Raji (cell line): ENCODE measurements around the gene QKI.

Experiments
- POLR2A ChIP-seq: IDR thresholded peaks from 2 replicates; pipeline ENCODE4 v1.6.1; 2011; ENCODE audit warnings: low read depth, low read length, control low read depth; ENCODE audit not compliant: insufficient read depth

The QKI gene

DNA sequence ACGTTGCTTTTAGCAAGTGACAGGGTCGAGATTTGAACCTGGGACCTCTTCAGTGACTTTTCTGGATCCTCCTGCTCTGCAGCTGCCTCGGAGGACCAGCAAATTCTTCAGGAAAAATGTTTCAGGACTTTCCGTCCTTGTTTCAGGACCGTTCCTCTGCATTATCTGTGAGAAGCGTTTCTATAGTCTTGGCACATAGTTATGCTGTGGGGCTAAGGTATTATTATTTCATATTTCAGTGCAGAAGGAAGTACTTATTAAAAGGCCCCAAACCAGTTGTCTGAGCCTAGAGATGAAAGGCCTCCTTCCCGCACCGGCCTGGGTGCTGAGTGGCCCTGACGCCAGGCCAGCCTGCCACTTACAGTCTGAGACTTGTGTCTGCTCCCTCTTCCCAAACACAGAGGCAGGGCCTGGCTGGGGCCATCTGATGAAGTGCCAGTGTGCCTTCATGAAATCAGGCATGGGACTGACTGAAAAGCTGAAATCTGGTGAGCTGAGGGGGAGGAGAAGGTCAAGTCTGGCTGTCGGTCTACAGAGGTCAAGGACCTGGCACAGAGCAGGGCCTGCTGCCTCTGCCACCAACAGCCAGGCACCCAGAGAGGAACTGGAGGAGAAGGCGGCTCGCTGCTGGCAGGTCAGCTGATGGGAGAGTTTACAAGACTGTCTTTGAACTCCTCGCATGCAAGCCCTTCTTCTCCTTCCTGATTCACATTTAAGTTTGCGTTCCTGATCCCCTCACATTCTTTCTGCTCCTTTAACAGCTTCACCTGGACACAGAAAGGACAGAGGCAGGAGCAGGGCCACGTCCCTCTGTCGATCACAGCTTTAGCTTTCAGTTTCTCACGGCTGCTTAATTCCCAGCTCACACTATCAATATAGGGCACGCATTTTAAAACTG, 8.9 kb upstream of the QKI start:
- TF ChIP-seq POLR2A: no peak

DNA sequence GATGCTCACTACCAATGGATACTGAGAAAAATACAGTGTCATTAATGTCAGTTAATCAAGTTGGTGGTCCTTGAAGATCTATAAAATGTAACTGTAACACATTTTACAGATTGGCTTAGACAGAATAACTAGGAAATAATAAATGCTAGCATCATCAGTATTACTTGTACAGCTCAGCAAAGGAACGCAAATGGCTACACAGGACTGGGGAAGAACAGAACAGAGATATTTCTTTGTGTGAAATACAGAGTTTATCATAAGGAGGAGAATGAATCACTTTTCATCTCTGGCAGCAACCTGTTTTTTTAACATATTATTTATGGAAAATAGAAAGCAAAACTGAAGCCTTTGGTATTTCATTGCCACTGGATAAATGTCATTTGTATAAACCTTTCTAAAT, 8.2 kb upstream of the QKI start:
- TF ChIP-seq POLR2A: no peak

DNA sequence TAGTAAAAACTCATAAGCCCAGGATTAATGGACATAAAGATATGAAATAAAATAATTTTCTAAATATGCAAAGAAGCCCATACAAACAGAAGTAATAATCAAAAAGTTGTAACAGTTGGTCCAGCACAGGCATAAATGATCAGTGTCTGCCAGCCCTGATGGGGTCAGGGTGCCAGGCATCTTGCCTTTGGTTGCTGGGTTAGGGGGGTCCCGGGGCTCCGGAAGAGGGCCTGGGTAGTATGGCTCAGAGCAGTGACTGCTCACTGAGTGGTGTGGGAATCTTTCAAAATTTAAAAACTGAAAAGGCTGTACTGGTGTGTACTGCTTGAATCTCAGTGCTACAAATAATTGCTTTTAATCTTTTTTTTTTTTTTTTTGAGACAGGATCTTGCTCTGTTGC, 7.7 kb upstream of the QKI start:
- TF ChIP-seq POLR2A: no peak

DNA sequence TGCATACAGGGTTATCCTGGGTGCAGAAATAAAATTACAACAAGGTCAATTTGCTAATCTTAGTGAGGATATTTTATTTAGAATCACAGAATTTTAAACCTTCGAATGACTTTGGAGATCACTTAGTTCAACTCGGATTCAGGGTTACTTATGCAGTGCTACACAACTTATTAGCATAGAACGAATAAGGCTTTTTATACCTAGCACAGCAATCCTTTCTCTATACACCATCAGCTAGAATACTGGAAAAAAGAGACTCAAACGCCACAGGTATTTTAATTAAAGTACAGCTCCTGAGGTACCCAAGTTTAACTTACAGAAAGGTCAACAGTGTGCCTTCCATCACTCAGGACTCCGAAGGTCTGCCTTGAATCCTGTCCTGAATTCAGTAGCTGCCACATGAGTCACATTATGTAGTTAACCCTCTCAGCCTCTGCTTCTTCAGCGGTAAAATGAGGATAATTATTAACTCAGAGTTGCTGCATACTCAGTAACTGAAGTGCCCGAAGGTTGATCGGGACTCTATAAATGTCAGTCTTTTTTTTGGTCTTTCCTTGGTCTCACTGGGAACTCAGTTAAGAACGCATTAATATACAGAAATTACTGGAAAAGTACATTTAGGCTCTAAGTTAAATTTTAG, 6.0 kb upstream of the QKI start:
- no peak for TF ChIP-seq POLR2A

DNA sequence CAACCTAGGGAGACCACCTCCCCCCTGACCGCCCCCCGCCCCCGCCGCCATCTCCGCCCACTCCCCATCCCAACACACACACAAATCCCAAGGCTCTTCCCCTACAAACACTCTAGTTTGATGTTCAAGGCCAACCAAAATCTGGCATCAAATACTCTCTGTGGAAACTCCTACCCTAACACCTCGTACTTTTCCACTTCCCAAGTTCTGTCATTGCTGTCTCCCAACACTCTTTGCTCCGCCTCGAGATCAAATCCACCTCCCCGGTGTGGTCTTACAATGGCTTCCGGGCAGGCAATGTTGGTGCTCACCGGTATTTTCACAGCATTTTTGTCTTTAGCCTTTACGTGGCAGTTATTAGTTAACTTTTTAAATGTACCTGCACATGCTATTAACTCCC, 4.8 kb upstream of the QKI start:
- no peak for TF ChIP-seq POLR2A

- no peak for TF ChIP-seq POLR2A
Measured at GRCh38 chr6:163412341-163412740, 2.2 kb upstream of the QKI start.

DNA sequence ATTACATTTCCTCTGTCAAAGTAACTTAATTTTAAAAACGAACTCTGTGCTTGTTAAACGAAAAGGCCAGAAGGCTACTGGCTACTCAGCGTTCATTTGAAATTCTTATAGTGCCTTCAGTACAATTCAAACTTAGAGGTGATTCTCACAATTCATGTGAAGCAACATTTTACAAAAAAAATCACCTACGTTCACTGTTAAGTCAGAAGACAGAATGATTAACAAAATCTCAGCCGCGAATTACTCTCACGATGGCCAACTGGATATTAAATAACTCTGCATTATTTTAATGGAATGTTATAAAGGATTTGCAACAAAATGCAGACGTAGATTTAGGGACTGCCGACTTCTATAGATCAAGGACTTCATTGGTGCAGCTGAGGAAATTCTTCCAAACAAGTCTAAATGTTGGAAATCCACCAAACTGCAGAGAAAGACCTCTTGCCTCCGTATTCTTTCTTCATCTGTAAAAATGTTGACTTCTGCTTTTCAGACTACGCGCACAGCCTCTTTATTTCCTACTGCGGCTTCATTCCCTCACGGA, 1.6 kb upstream of the QKI start:
- TF ChIP-seq POLR2A: no peak

GRCh38 chr6:163413345-163414116, 987 bp upstream of the QKI start:
- peak; percentile 54 for TF ChIP-seq POLR2A

DNA sequence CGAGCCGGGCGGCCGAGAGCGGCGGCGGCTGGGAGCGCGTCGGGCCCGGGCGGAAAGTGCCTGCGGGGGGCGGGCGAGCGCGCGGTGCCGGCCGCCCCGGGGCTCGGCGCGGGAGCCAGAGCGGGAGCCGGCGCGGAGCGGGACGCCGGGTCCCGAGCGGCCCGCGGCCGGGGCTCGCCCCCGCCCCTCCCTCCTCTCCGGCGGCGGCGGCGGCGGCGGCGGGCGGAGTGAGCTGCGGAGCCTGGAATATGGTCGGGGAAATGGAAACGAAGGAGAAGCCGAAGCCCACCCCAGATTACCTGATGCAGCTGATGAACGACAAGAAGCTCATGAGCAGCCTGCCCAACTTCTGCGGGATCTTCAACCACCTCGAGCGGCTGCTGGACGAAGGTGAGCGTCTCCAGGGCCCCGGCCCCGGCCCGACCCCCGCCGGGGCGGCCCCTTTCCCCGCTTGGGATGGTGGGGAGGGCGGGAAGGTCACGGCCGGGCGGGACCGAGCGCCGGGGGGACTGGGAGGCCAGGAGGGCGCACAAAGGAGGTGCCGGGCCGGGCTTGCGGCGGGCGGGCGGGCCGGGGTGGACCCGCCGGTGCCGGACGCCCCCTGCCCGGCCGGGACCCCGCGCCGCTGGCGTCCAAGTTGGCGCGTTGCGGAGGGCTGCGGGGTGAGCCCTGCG, 565 bp downstream of the QKI start:
- TF ChIP-seq POLR2A: no peak

- no peak for TF ChIP-seq POLR2A
Measured at GRCh38 chr6:163415620-163416556, 1.4 kb downstream of the QKI start.

DNA sequence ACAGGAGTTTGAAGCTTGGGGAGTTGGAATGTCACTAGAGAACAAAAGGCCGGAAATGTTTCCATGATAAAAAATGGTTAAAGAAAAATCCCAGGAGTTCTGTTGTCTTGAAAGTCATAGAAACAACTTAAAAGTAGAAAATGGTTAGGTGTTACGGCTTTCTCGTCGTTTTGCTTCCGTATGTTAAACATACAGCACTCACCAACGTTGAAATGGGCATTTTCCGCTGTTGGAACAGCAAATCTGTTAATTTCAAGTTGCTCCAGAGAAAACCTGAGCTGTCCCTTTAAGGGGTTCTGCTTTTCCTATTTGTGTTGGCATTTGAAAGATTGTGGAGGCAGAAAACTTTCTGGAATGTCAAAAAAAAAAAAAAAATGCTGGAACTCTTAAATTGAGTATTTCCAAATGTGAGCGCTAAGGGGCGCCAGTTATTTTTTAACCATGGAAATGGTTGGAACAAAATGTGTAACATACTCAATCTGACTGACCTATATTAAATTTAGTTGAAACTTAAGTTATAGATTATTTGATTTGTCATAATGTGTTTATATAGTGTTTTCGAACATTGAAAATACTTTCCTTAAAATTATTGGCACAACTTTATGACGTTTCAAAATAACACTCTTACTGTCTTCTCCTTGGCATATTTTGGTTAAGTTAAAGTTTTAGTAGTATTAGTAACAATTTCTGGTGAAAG, 2.2 kb downstream of the QKI start:
- no peak for TF ChIP-seq POLR2A

- no peak for TF ChIP-seq POLR2A
Measured at GRCh38 chr6:163417595-163417994, 3.1 kb downstream of the QKI start.

DNA sequence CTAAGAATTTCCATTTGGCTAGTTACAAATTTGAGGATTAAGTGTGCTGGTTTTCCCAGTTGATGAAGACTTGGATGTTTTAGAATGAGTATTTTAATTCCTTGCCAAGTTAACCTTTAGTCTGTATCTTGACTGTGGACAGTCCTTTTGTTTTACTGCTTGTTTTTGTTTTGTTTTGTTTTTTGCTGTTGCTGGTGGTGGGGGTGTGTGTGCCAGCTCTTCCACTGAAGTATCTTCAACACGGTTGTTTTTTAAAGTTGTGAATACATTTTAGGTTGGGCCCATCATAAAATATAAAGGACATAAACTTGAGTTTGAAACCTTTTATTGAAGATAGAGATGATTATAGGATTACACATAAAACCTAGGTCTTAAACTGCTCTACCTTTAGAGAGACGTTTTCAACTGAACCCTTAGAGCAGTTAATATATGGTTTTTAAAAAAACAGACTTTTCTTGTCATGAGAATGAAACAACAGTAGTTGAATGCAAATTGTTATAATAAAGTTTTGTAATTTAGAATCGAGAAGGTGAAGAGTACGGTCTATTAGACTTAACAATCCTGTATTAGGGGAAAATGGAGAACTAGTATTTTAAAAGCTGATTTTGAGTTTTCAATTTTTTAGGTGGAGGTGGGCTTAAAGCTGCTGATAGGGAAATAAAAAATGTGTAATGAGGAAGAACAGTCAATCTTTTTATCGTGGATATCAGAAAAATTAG, 4.0 kb downstream of the QKI start:
- no peak for TF ChIP-seq POLR2A
